GM15510 (cell line): ENCODE measurements around the gene SNX14.
A peak's percentile ranks its signal among the peaks of the same experiment; 100 is the strongest.

ENCODE experiments used
- POLR2A ChIP-seq: IDR thresholded peaks from 3 replicates; pipeline ENCODE4 v1.6.1; 2011; ENCODE audit warnings: borderline replicate concordance; ENCODE audit not compliant: insufficient read length; ENCODE audit errors: extremely low read depth

Gene SNX14, protein sequence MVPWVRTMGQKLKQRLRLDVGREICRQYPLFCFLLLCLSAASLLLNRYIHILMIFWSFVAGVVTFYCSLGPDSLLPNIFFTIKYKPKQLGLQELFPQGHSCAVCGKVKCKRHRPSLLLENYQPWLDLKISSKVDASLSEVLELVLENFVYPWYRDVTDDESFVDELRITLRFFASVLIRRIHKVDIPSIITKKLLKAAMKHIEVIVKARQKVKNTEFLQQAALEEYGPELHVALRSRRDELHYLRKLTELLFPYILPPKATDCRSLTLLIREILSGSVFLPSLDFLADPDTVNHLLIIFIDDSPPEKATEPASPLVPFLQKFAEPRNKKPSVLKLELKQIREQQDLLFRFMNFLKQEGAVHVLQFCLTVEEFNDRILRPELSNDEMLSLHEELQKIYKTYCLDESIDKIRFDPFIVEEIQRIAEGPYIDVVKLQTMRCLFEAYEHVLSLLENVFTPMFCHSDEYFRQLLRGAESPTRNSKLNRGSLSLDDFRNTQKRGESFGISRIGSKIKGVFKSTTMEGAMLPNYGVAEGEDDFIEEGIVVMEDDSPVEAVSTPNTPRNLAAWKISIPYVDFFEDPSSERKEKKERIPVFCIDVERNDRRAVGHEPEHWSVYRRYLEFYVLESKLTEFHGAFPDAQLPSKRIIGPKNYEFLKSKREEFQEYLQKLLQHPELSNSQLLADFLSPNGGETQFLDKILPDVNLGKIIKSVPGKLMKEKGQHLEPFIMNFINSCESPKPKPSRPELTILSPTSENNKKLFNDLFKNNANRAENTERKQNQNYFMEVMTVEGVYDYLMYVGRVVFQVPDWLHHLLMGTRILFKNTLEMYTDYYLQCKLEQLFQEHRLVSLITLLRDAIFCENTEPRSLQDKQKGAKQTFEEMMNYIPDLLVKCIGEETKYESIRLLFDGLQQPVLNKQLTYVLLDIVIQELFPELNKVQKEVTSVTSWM

DNA sequence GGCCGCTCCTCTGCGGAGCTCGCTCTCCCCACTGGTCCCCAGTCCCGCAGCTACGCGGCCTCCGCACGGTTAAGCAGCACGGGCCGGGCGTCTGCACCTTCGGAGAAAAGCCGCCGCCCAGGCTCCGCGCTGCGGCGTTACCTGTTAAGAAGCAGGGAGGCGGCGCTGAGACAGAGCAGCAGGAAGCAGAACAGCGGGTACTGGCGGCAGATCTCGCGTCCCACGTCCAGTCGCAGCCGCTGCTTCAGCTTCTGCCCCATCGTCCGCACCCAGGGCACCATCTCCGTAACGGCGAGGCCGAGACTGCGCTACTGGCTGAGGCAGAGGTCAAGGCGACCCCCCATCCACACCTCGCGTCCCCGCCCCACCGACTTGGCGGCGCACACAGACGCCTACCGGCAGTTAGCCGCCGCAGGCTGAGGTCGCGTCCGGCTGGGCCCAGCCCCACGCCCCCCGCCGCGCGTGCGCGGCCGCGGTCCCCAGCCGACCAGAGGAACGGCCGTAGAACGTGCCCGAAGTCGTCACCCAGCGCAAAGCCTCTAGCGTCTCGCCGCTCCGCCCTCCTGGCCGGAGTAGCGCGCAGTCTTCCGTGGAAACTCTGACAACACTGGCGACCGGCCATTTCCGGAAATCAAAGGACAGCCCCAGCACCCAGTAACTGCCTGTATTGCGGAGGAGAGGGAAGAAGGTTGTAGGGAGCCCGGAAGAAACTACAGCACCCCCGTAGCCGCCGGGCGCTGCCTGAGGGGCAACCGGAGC, at the start of gene SNX14:
Gene SNX14 (minus strand): TSS at position 421 of the 759 bp plus-strand sequence. CDS start 140 bp downstream, at position 281.
- peak; percentile 95 for TF ChIP-seq POLR2A

DNA sequence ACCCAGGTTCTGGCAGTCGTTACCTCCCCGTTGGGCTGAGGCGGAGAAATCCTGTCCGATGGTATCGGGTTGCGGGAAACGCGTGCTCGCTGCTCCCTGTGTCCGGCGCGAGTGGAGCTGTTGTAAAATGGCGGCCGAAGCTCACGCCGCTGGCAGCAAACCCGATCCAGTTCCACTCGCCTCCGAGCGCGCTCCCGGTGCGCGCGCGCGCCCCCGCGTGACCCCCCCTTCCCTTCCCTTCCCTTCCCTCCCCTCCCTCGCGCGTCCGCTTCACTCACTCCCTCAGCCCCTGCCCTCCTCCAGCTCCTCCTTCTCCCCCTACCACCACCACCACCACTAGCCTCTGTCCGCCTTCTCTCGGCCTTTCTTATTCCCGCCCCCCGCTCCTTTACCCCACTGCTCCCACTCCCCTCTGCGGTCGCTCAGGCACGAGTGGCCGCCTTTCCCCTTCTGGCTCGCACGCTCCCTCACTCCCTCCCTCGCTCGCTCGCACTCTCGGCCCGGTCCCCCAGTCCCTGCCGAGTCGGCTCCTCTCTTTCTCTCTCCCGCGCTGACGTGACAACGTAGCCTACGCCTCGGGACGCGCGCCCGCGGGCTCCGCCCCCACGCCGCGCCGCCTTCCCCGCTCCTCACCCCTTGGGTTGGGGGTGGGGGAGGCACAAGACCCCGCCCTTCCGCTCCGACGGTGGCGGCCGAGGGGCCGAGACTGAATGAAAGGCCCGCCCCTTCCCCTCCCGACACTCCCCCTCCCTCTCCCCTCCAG, 49.3 kb upstream of the SNX14 start, which contains the start of gene SYNCRIP:
Gene SYNCRIP (minus strand): TSS at position 113 of the 763 bp plus-strand sequence. CDS start 1,447 bp downstream, outside the sequence.
- peak; percentile 80 for TF ChIP-seq POLR2A

DNA sequence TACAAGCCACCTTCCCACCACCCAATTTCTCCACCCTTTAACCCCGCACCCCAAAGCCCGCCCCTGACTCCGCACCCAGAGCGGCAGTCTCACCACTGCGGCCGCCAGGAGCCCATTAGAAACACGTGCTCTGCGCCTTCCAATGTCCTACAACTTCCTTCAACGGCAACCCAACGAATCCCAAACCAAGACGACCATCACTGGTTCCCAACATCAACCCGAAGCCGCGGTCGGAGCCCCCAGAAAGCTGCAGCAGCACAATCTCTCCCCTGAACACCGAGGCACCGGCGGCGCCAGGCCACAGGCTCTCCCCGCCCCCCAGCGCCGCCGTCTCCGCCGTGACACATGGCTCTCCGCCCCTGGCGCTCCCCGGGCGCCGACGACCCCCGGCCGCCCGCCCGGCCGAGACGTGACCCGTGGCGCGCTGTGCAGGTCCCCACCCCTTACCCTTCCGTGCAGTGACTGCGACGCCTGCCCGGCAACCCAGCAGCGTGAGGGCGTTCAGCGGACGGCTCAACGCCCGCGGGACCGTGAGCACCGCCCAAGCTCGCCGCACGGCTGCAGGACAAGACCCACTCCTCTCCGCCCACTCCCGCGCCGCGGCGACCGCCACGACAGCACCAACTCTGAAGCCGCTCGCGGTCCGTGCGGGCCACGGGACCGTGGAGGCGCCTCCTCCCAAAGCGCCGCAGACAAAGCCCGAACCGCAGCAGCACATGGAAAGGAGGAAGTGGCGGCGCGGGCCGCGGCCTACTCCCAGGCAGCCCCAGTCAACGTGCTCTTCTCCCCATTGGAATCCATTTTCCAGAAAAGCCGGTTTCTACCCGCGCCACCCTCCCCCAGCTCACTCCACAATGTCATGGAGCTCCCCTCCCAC, 48.5 kb upstream of the SNX14 start:
- peak; percentile 24 for TF ChIP-seq POLR2A

DNA sequence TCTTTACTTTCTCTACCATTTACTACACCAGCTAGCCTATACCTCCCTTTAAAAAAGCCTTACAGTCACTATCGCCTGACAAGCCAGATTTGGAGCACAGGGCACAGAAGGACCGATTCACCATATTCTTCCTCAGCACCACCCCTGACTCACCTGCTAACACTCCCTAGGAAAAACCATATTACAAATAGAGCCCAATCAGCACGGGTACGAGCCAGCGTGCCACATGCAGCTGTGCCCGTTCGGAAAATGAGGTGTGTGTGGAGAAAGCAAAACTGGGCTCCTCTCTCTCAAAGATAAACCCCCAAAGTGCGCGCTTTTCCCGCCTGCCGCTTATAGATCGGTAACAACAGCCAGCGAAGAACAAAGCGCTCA, 47.9 kb upstream of the SNX14 start:
- TF ChIP-seq POLR2A = no peak

DNA sequence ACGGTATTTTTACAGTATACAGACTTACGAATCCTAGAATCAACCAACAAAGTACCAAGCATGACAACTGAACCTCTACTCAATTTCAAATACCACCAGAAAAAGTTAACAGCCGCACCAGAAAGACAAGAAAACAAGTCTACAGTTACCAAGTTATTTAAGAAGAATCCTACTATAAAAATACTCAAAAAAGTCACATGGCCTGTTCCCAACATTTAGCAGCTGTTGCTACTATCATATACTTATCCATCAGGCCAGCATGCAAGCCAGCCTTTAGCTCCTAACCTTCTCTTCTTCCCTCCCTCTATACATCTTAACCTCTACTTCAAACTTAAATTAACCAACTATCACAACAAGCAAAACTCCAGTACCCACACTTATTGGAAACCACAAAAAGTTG, 47.2 kb upstream of the SNX14 start:
- no peak for TF ChIP-seq POLR2A

DNA sequence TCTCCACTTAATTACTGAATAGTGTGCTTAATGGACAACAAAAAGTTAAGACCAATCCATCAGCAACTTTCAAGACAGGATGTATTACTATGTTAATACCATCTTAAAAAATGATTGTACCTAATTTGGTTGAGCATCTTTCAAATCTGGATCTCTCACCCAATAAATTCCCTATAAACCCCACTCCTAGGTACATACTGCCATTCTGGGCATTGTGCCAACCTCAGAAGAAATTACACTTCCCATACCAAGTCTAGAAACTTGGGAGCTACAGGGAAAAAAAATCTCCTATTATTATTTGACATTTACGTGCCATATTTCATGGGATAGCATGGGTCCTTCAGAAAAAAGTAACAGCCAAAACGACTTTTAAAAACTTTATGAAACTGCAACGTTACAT, 43.9 kb upstream of the SNX14 start:
- TF ChIP-seq POLR2A = no peak

DNA sequence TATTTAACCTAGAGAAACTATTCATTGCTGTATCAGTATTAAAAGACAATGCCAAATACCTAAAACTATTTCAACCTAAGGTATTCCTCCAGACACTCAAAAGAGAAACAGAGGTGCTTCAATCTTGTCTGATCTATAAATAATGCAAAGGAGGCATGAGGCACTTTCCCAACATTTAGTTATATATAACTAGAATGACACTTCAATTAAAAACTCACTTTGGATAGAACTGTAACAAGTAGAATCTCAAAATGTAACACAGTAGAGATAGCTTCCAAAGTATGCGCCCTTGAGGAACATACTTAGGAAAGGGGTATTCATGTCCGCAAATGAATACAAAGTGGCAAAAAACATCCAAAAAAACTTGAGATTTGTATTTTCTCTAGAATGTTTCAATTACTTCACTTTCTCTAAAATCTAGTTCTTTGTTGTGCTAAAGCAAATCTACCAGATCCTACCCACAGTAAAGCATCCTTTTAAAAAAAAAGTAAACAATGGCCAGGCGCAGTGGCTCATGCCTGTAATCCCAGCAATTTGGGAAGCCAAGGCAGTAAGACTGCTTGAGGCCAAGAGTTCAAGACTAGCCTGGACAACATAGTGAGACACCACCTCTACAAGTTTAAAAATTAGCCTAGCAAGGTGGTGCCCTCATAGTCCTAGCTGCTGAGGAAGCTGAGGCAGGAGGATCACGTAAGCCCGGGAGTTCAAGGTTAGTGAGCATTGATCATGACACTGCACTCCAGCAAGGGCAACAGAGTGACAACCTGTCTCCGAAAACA, 38.7 kb upstream of the SNX14 start:
- TF ChIP-seq POLR2A = no peak

DNA sequence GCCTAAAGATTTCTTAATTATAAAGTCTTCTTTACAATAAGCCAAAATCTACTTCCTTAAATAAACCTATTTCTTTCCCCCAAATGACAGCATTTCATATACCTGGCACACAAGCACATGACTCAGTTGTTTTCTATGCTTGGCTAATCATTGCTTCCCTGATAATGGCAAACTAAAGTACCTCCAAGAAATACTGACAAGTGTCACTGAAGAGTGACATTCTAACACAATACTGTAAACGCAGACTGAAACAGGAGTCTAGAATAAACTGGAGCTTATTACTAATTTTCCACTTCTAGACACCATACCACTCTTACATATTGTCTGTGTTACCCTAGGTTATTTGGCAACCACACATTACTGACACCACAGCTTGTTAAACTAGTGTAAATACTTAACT, 34.7 kb upstream of the SNX14 start:
- TF ChIP-seq POLR2A = no peak

DNA sequence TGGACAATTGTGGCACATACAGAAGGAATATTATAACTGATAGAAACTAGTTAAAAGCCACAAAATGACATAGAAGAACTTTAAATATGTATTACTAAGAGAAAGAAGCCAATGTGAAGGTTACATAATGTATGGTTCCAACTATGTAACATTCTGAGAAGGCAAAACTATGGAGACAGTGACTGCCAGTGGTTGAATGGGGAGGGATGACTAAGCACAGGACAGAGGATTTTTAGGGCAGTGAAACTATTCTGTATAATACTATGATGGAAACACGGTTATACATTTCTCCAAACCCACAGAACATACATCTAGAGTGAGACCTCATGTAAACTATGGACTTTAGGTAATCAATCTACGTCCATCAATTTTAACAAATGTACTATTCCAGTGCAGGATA, 26.6 kb upstream of the SNX14 start:
- TF ChIP-seq POLR2A = no peak

DNA sequence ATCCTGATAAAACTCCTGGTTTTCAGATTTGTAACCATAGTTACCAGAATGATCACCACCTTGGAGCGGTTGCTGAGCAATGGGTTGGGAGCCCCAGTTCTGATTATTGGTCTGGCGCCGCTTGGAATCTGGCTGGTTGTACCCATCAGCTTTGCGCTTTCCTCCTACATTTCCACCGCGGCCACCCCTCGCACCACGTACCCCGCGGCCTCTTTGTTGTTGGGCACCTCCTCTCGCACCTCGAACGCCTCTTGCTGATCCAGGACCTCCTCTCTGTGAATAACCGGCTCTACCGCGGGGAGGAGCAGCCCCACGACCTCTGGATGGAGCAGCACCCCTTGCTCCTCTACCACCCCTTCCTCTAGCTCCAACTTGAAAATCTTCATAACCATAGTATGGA, 21.1 kb upstream of the SNX14 start:
- no peak for TF ChIP-seq POLR2A

DNA sequence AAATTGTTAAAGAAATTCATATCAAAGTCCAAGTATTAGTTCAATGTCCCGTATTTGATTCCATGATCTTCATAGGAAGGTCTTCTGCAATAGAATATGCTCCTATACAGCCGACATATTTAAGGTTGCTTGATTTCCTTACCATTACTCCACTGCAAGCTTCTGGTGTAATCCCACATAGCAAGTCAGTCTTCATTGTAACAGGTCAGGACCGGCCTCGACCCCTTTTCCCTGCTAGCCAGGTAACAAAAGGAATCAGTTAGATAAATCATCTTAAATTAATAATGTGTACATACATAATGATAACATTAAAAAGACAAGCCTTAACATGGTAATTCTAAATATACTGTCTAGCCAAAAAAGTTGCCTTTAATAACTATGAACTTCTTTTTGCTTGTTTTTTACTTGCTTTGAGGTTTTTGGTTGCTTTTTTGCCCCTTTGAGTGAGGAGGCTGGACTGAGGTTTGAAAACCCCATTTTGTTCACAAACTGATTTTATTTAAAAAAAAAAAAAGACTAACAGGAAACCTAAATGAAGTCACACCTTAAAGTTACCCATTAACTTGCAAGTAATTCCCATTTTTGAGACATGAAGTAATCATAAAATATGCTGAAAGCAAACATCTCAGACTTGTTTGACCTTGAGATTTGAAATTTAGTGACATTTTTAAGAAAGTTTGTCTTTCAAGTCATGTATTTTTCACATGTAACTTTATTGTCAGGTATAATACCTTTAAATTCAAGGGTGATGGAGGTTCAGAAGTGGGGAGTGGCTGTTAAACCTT, 19.2 kb upstream of the SNX14 start:
- no peak for TF ChIP-seq POLR2A
